ENCODE measurements around the gene SEMA4B.
"Not testable (repeated sequence)": the region's sequence is repeated elsewhere in the genome, so short reads cannot be mapped to it uniquely, and the experiment has no call there.

The SEMA4B gene

GRCh38 chr15:90243943-90244639, 43.0 kb downstream of the SEMA4B start:
- in situ Hi-C loops (cut with MboI; ENCODE audit: low sequenced_read_pairs), result no loop called here

- in situ Hi-C loops (cut with MboI; ENCODE audit: low sequenced_read_pairs), result no loop called here
These were observed 47.7 kb downstream of the SEMA4B start for GRCh38 chr15:90248789-90249202.

GRCh38 chr15:90249203-90249863, 48.2 kb downstream of the SEMA4B start, which contains the start of gene TTLL13:
Gene TTLL13, plus strand, starts transcription at chr15:90249556. Its CDS starts 1,075 bp downstream, at chr15:90250631.
- in situ Hi-C loops (cut with MboI; ENCODE audit: low sequenced_read_pairs), result no loop called here

- in situ Hi-C loops (cut with MboI; ENCODE audit: low sequenced_read_pairs), result no loop called here
These were observed 56.6 kb downstream of the SEMA4B start for GRCh38 chr15:90257776-90258175.

GRCh38 chr15:90259524-90259923, 58.4 kb downstream of the SEMA4B start:
- in situ Hi-C loops (cut with MboI; ENCODE audit: low sequenced_read_pairs), result no loop called here

- in situ Hi-C loops (cut with MboI; ENCODE audit: low sequenced_read_pairs), result not testable (repeated sequence)
These were observed 59.6 kb downstream of the SEMA4B start for GRCh38 chr15:90260731-90261130.

- in situ Hi-C loops (cut with MboI; ENCODE audit: low sequenced_read_pairs), result no loop called here
These were observed 60.7 kb downstream of the SEMA4B start for GRCh38 chr15:90261811-90262210.

- in situ Hi-C loops (cut with MboI; ENCODE audit: low sequenced_read_pairs), result no loop called here
These were observed 61.3 kb downstream of the SEMA4B start for GRCh38 chr15:90262426-90262825.

- in situ Hi-C loops (cut with MboI; ENCODE audit: low sequenced_read_pairs), result no loop called here
These were observed 63.5 kb downstream of the SEMA4B start for GRCh38 chr15:90264671-90265070.

- in situ Hi-C loops (cut with MboI; ENCODE audit: low sequenced_read_pairs), result no loop called here
These were observed 64.3 kb downstream of the SEMA4B start, which contains the start of gene NGRN for GRCh38 chr15:90265271-90266060. Gene NGRN, plus strand, starts transcription at chr15:90265672. Its CDS starts 41 bp downstream, at chr15:90265713.

GRCh38 chr15:90266061-90266431, 64.9 kb downstream of the SEMA4B start:
- in situ Hi-C loops (cut with MboI; ENCODE audit: low sequenced_read_pairs), result no loop called here

- in situ Hi-C loops (cut with MboI; ENCODE audit: low sequenced_read_pairs), result no loop called here
These were observed 65.4 kb downstream of the SEMA4B start for GRCh38 chr15:90266485-90266884.

GRCh38 chr15:90268415-90268814, 67.3 kb downstream of the SEMA4B start:
- in situ Hi-C loops (cut with MboI; ENCODE audit: low sequenced_read_pairs), result no loop called here

GRCh38 chr15:90270502-90271150, 69.5 kb downstream of the SEMA4B start:
- in situ Hi-C loops (cut with MboI; ENCODE audit: low sequenced_read_pairs), result no loop called here

GRCh38 chr15:90271459-90272166, 70.5 kb downstream of the SEMA4B start:
- in situ Hi-C loops (cut with MboI; ENCODE audit: low sequenced_read_pairs), result no loop called here

- in situ Hi-C loops (cut with MboI; ENCODE audit: low sequenced_read_pairs), result not testable (repeated sequence)
These were observed 77.3 kb downstream of the SEMA4B start for GRCh38 chr15:90278467-90278866.

All from HL-60/S4 treated with phorbol 12-myristate 13-acetate at 8.2 ng/mL for 4 days and 3 days (cell line).